Activated CD4-positive, alpha-beta T cell treated with anti-CD3 and anti-CD28 coated beads, Interleukin-2, amount 10 ng/mL, durations not matched to agents 24 days and 14 days (primary cell): ENCODE results near the gene NFIC. TPM values are rescaled to one million over a fixed set of nuclear protein-coding genes. Genes with fewer than 3 reads are reported as not detected.

Experiments
- DNase-seq: peaks from one replicate; pipeline ENCODE4 v3.0.0; 2022
- H3K27ac Mint-ChIP-seq: one replicate; pipeline ENCODE4 v1.8.0; 2022; ENCODE audit warnings: mild to moderate bottlenecking, mixed read lengths
- H3K27me3 Mint-ChIP-seq: one replicate; pipeline ENCODE4 v1.8.0; 2022; ENCODE audit warnings: mixed read lengths
- H3K36me3 Mint-ChIP-seq: one replicate; pipeline ENCODE4 v1.8.0; 2022; ENCODE audit warnings: low read depth, mild to moderate bottlenecking, mixed read lengths
- H3K4me1 Mint-ChIP-seq: one replicate; pipeline ENCODE4 v1.8.0; 2021; ENCODE audit warnings: mixed read lengths
- H3K4me3 Mint-ChIP-seq: one replicate; pipeline ENCODE4 v1.8.0; 2022; ENCODE audit warnings: mild to moderate bottlenecking, moderate library complexity, mixed read lengths
- H3K9me3 Mint-ChIP-seq: one replicate; pipeline ENCODE4 v1.8.0; 2021; ENCODE audit warnings: mixed read lengths
- intact Hi-C: fragments of 100-400 bp; cut with micrococcal nuclease; formaldehyde crosslinking; loops from one replicate; pipeline ENCODE4 v1.15.1; 2023
- total RNA-seq: library from RNA; stranded (reverse); gene quantifications from 2 replicates; pipeline ENCODE4 v1.2.3, GENCODE V29; 2022

The NFIC gene
- total RNA-seq, 1 donor from 2014 or later = 19.8 TPM

GRCh38 chr19:3518659-3519058 is 152.3 kb downstream of the NFIC start:
- H3K9me3 Mint-ChIP-seq = no peaks in the 10 kb centered on the region
- no peak overlapping the region for H3K27ac Mint-ChIP-seq
- no peak overlapping the region for H3K4me3 Mint-ChIP-seq
- H3K4me1 Mint-ChIP-seq = peaks cover 5% of the 10 kb centered on the region
- DNase-seq = no peak
- H3K36me3 Mint-ChIP-seq = peaks cover 9% of the 10 kb centered on the region
- no peaks in the 10 kb centered on the region for H3K27me3 Mint-ChIP-seq
- intact Hi-C loops = no loop called here

Other genes starting within 250 kb of the NFIC start
- gene GNA15, start 230.6 kb upstream of the NFIC start, total RNA-seq = 134 and 135 TPM in 2 replicates
- 41.8 and 43.7 TPM in 2 replicates for gene S1PR4, start 187.8 kb upstream of the NFIC start, total RNA-seq
- 114 and 116 TPM in 2 replicates for gene NCLN, start 180.7 kb upstream of the NFIC start, total RNA-seq
- gene CELF5, start 141.9 kb upstream of the NFIC start, total RNA-seq = 0.12 and 0.19 TPM in 2 replicates
- 0.33 TPM in 1 of 2 replicates, not detected in the other for gene SMIM24, start 113.9 kb downstream of the NFIC start, total RNA-seq
- gene SMIM44, start 116.9 kb downstream of the NFIC start, total RNA-seq = not detected in 2 replicates
- gene DOHH, start 134.1 kb downstream of the NFIC start, total RNA-seq = 21.5 and 24.4 TPM in 2 replicates
- 37.3 and 38.7 TPM in 2 replicates for gene FZR1, start 139.7 kb downstream of the NFIC start, total RNA-seq
- 1.4 and 2.2 TPM in 2 replicates for gene TEKTIP1, start 172.6 kb downstream of the NFIC start, total RNA-seq
- 119 and 124 TPM in 2 replicates for gene MFSD12, start 191.0 kb downstream of the NFIC start, total RNA-seq
- 53.7 and 59.3 TPM in 2 replicates for gene HMG20B, start 206.4 kb downstream of the NFIC start, total RNA-seq
- gene GIPC3, start 218.9 kb downstream of the NFIC start, total RNA-seq = 0.36 and 0.37 TPM in 2 replicates
- gene TBXA2R, start 240.3 kb downstream of the NFIC start, total RNA-seq = 0.42 and 0.50 TPM in 2 replicates